Tibial nerve (tissue), 4 donors: ENCODE measurements around the gene GSC2. TPM values are rescaled to one million over a fixed set of nuclear protein-coding genes. Genes with fewer than 3 reads are reported as not detected.

Experiments used
- DNase-seq, 2 donors: peaks; one replicate each; pipeline ENCODE4 v3.0.0-alpha.2; 2019; ENCODE audit warnings: low spot score in 2 of 2
- H3K27ac ChIP-seq, 4 donors: fragments of 200-600 bp; sonication (generic) in 3 of 4; one replicate each; pipeline ENCODE4 v1.5.1; 2017 to 2019; ENCODE audit warnings: mild to moderate bottlenecking in 1 of 4
- H3K27me3 ChIP-seq, 2 donors: fragments of 200-600 bp; sonication (generic) in 1 of 2; one replicate each; pipeline versions ENCODE4 v1.5.1 to v1.6.0; 2017 to 2019
- H3K36me3 ChIP-seq, 3 donors: fragments of 200-600 bp; sonication (generic); one replicate each; pipeline ENCODE4 v1.5.1; 2018 to 2019
- H3K4me1 ChIP-seq, 4 donors: fragments of 200-600 bp; sonication (generic) in 3 of 4; one replicate each; pipeline ENCODE4 v1.5.1; 2017 to 2019
- H3K4me3 ChIP-seq, 4 donors: fragments of 200-600 bp; sonication (generic) in 3 of 4; one replicate each; pipeline ENCODE4 v1.5.1; 2017 to 2019; ENCODE audit warnings: mild to moderate bottlenecking in 1 of 4, moderate library complexity in 1 of 4
- H3K9me3 ChIP-seq, 4 donors: fragments of 200-600 bp; sonication (generic) in 3 of 4; one replicate each; pipeline ENCODE4 v1.5.1; 2017 to 2019
- CTCF ChIP-seq, 5 experiments: fragments of 200-600 bp in 3 of 5; fragments of 450-650 bp in 2 of 5; sonication (generic) in 3 of 5; IDR thresholded peaks; one replicate each; pipeline ENCODE4 v1.5.1; 2016 to 2019; ENCODE audit warnings: antibody characterized with exemption in 5 of 5, mild to moderate bottlenecking in 3 of 5, moderate library complexity in 2 of 5
- EP300 ChIP-seq, 2 donors: sonication (generic); formaldehyde crosslinking; IDR thresholded peaks; one replicate each; pipeline ENCODE4 v1.6.1; 2017; ENCODE audit warnings: antibody characterized with exemption in 2 of 2, mild to moderate bottlenecking in 1 of 2
- POLR2A ChIP-seq, 2 donors: fragments of 450-650 bp; IDR thresholded peaks; one replicate each; pipeline ENCODE4 v1.6.1; 2017; ENCODE audit warnings: antibody characterized with exemption in 2 of 2, mild to moderate bottlenecking in 2 of 2, moderate library complexity in 2 of 2
- WGBS, 2 donors: methylation state at CpG; one replicate each; pipeline ENCODE4 v1.1.5; 2018; 5-methylcytosine and 5-hydroxymethylcytosine counted together
- total RNA-seq, 4 donors: library from RNA; depleted of rRNA; stranded (reverse); fragments of >200 nt; gene quantifications; one replicate each; pipeline ENCODE4 v1.1.0, GENCODE V29; 2016

GSC2 gene
- total RNA-seq, 4 donors from 2014 or later = not detected

- no peak overlapping the region for H3K4me3 ChIP-seq
- TF ChIP-seq EP300 (IDR thresholded peaks at IDR 0.05) = no peak
- TF ChIP-seq CTCF (IDR thresholded peaks at IDR 0.05) = no peak
- no peak for TF ChIP-seq POLR2A (IDR thresholded peaks at IDR 0.05)
- peaks cover 0 to 74% (median 39%) of the 10 kb centered on the region in 4 donors for H3K4me1 ChIP-seq
- H3K27me3 ChIP-seq = no peaks in the 10 kb centered on the region
- H3K27ac ChIP-seq = no peak overlapping the region
- no peak for DNase-seq
- H3K36me3 ChIP-seq = no peaks in the 10 kb centered on the region
- no peaks in the 10 kb centered on the region for H3K9me3 ChIP-seq
These were observed 39.4 kb downstream of the GSC2 start for GRCh38 chr22:19110646-19111045.

- no peak for DNase-seq
- TF ChIP-seq POLR2A (IDR thresholded peaks at IDR 0.05) = no peak
- TF ChIP-seq EP300 (IDR thresholded peaks at IDR 0.05) = no peak
- TF ChIP-seq CTCF (IDR thresholded peaks at IDR 0.05) = no peak
- Histone ChIP-seq H3K27me3 (no peaks in the 10 kb centered on the region), H3K4me1 (peaks cover 0 to 74% (median 34%) of the 10 kb centered on the region in 4 donors), H3K4me3 (no peak overlapping the region), H3K27ac (peak overlapping the region in 3 of 4 donors; percentile 5 to 59 (median 9)), H3K9me3 (no peaks in the 10 kb centered on the region), H3K36me3 (no peaks in the 10 kb centered on the region)
- WGBS, 2 donors = 24 to 51% methylated on average over 4 of the region's 4 CpGs
These were observed 40.0 kb downstream of the GSC2 start for GRCh38 chr22:19110064-19110458.

- H3K4me1 ChIP-seq = peaks cover 0 to 74% (median 31%) of the 10 kb centered on the region in 4 donors
- peak in 1 of 2 donors; percentile 32 for DNase-seq
- no peaks in the 10 kb centered on the region for H3K9me3 ChIP-seq
- H3K36me3 ChIP-seq = no peaks in the 10 kb centered on the region
- H3K27ac ChIP-seq = peak overlapping the region in 3 of 4 donors; percentile 9 to 59 (median 11)
- no peak overlapping the region for H3K4me3 ChIP-seq
- 60 to 64% methylated on average over 7 of the region's 7 CpGs for WGBS, 2 donors
- TF ChIP-seq EP300 (IDR thresholded peaks at IDR 0.05) = peak in 1 of 2 donors; percentile 76
- no peak for TF ChIP-seq CTCF (IDR thresholded peaks at IDR 0.05)
- no peak for TF ChIP-seq POLR2A (IDR thresholded peaks at IDR 0.05)
- H3K27me3 ChIP-seq = no peaks in the 10 kb centered on the region
These were observed 40.7 kb downstream of the GSC2 start for GRCh38 chr22:19109198-19110063.

GRCh38 chr22:19108807-19109197 lies 41.3 kb downstream of the GSC2 start:
- no peak for DNase-seq
- H3K9me3 ChIP-seq = no peaks in the 10 kb centered on the region
- TF ChIP-seq POLR2A (IDR thresholded peaks at IDR 0.05) (no peak), EP300 (IDR thresholded peaks at IDR 0.05) (no peak), CTCF (IDR thresholded peaks at IDR 0.05) (no peak)
- no peak overlapping the region for H3K4me3 ChIP-seq
- H3K27me3 ChIP-seq = no peaks in the 10 kb centered on the region
- no peaks in the 10 kb centered on the region for H3K36me3 ChIP-seq
- H3K27ac ChIP-seq = peak overlapping the region in 3 of 4 donors; percentile 0 to 59 (median 11)
- whole genome bisulfite sequencing, 2 donors = 46 to 64% methylated on average over 3 of the region's 3 CpGs
- H3K4me1 ChIP-seq = peaks cover 0 to 77% (median 34%) of the 10 kb centered on the region in 4 donors

GRCh38 chr22:19107730-19108074 lies 42.4 kb downstream of the GSC2 start:
- DNase-seq = no peak
- WGBS, 2 donors = 89 to 93% methylated on average over 8 of the region's 8 CpGs
- Histone ChIP-seq H3K27me3 (no peaks in the 10 kb centered on the region), H3K9me3 (no peaks in the 10 kb centered on the region), H3K27ac (no peak overlapping the region), H3K36me3 (no peaks in the 10 kb centered on the region), H3K4me1 (peaks cover 0 to 69% (median 34%) of the 10 kb centered on the region in 4 donors), H3K4me3 (no peak overlapping the region)
- TF ChIP-seq CTCF (IDR thresholded peaks at IDR 0.05) (no peak), POLR2A (IDR thresholded peaks at IDR 0.05) (no peak), EP300 (IDR thresholded peaks at IDR 0.05) (no peak)
